Muscle layer of duodenum (tissue), 2 donors: Measurements from ENCODE around the gene SCFD2.
A peak's percentile ranks its signal among the peaks of the same experiment; 100 is the strongest.
"Not testable (repeated sequence)": the region's sequence is repeated elsewhere in the genome, so short reads cannot be mapped to it uniquely, and the experiment has no call there.

Source experiments
- H3K27ac ChIP-seq: one replicate; pipeline ENCODE4 v1.7.0; 2013; ENCODE audit warnings: mild to moderate bottlenecking, low read length
- H3K27me3 ChIP-seq: one replicate; pipeline ENCODE4 v1.7.0; 2013; ENCODE audit warnings: low read depth, mild to moderate bottlenecking, control low read depth, low read length
- H3K36me3 ChIP-seq, 2 donors: one replicate each; pipeline ENCODE4 v1.7.0; 2013; ENCODE audit warnings: low read length in 2 of 2, control low read depth in 1 of 2, mild to moderate bottlenecking in 1 of 2; ENCODE audit not compliant: insufficient read depth in 2 of 2, control insufficient read depth in 1 of 2
- H3K4me1 ChIP-seq, 2 donors: one replicate each; pipeline ENCODE4 v1.7.0; 2013; ENCODE audit warnings: low read length in 2 of 2, mild to moderate bottlenecking in 2 of 2, control low read depth in 1 of 2, moderate library complexity in 1 of 2; ENCODE audit not compliant: insufficient read depth in 2 of 2, control insufficient read depth in 1 of 2
- H3K4me3 ChIP-seq, 2 donors: one replicate each; pipeline ENCODE4 v1.7.0; 2013; ENCODE audit warnings: low read length in 2 of 2, low read depth in 1 of 2, mild to moderate bottlenecking in 1 of 2
- H3K9me3 ChIP-seq, 2 donors: one replicate each; pipeline ENCODE4 v1.7.0; 2013; ENCODE audit warnings: low read length in 2 of 2, control low read depth in 1 of 2, mild to moderate bottlenecking in 1 of 2; ENCODE audit not compliant: control insufficient read depth in 1 of 2
- donor health status: healthy.

The SCFD2 gene

DNA sequence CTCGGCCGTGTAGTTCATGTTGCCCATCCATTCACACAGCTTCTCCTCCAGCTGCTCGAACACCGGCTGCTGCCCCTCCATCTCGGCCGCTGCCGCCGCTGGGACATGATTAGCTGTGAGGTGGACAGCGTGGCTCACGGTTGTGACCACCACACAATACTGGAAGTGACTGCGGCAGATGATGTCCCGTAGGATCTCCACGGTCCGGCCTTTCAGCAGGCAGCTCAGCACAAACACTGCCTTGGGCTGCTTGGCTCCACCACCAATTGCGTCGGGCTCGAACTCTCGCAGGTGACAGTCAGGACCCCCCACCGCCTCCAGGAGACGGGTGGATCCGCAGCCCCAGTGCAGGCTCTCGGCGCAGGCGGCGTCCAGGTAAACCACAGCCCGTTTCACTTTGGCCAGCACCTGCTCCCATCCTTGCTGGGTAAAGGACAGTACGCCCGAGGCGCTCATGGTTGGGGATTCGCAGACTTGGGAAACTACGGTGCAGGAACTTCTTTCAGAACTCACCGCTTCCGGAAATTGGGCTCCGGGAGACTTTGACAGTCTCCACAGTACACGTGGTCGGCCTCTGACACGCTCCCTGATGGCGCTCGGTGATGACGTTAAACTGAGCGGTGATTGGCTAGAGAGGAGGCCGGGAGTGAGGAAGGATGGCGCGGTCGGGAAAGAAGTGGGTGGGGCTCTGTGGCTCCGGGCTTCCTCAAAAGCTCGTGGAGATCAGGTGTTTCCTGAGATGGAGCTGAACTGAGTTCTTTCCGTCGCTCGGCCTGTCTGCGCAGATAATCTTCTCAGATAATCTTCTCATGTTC lies at the start of gene SCFD2:
Gene SCFD2 (minus strand): TSS at position 576 of the 815 bp plus-strand sequence.
- Histone ChIP-seq H3K27me3 (no peaks in the 10 kb centered on the region), H3K4me3 (peak within 1 kb of the TSS; percentile 97 to 100), H3K36me3 (no peaks in the 10 kb centered on the region), H3K9me3 (no peaks in the 10 kb centered on the region), H3K4me1 (peaks cover 6 to 46% of the 10 kb centered on the region in 2 donors), H3K27ac (peak within 1 kb of the TSS; percentile 70)

DNA sequence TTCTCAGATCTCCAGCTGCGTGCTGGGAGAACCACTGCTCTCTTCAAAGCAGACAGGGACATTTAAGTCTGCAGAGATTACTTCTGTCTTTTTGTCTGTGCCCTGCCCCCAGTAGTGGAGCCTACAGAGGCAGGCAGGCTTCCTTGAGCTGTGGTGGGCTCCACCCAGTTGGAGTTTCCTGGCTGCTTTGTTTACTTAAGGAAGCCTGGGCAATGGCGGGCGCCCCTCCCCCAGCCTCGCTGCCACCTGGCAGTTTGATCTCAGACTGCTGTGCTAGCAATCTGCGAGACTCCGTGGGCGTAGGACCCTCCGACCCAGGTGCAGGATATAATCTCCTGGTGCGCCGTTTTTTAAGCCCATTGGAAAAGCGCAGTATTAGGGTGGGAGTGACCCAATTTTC lies 43.6 kb upstream of the SCFD2 start:
- not testable (repeated sequence) for H3K4me3 ChIP-seq, H3K27ac ChIP-seq, H3K4me1 ChIP-seq, H3K36me3 ChIP-seq, H3K9me3 ChIP-seq, H3K27me3 ChIP-seq

GRCh38 chr4:53380221-53380620 lies 14.4 kb upstream of the SCFD2 start:
- Histone ChIP-seq H3K36me3 (peaks cover 3 to 21% of the 10 kb centered on the region in 2 donors), H3K27me3 (no peaks in the 10 kb centered on the region), H3K4me3 (no peak overlapping the region), H3K4me1 (peaks cover 10 to 15% of the 10 kb centered on the region in 2 donors), H3K27ac (no peak overlapping the region), H3K9me3 (no peaks in the 10 kb centered on the region)

- Histone ChIP-seq H3K27ac (peak overlapping the region; percentile 59), H3K4me3 (peak overlapping the region; percentile 85 to 90), H3K27me3 (no peaks in the 10 kb centered on the region), H3K4me1 (peaks cover 10 to 15% of the 10 kb centered on the region in 2 donors), H3K36me3 (peaks cover 0 to 5% of the 10 kb centered on the region in 2 donors), H3K9me3 (no peaks in the 10 kb centered on the region)
Observed at GRCh38 chr4:53378171-53378482, 12.3 kb upstream of the SCFD2 start.

GRCh38 chr4:53377319-53378170 lies 11.7 kb upstream of the SCFD2 start, which contains the start of gene FIP1L1:
FIP1L1 (plus strand) TSS chr4:53377641; CDS start chr4:53377839, 198 bp downstream.
- Histone ChIP-seq H3K4me1 (peaks cover 10 to 15% of the 10 kb centered on the region in 2 donors), H3K27me3 (no peaks in the 10 kb centered on the region), H3K4me3 (peak within 1 kb of the TSS; percentile 85 to 90), H3K27ac (peak within 1 kb of the TSS; percentile 59), H3K9me3 (no peaks in the 10 kb centered on the region), H3K36me3 (peaks cover 0 to 2% of the 10 kb centered on the region in 2 donors)

DNA sequence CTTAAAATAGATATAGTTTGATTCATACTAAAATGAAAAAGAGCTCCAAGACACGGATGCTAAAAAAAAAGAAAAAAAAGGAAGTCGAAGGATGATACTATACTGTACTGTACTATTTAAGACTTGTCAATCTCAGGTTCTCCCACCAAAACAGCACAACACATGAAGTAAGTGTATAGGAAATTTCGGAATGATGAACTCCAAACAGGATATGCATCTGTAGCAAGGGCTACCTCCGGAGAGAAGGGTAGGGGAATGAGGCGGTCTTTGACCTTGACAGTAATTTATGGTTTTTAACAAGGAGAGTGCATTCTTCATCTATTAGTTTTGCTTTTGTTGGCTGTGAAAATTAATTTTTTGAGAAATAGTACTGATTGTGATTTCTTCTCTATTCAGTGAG lies 11.0 kb upstream of the SCFD2 start:
- no peaks in the 10 kb centered on the region for H3K36me3 ChIP-seq
- H3K4me3 ChIP-seq = peak overlapping the region; percentile 85 to 90
- peak overlapping the region; percentile 13 for H3K27ac ChIP-seq
- H3K27me3 ChIP-seq = no peaks in the 10 kb centered on the region
- H3K4me1 ChIP-seq = peaks cover 10 to 15% of the 10 kb centered on the region in 2 donors
- no peaks in the 10 kb centered on the region for H3K9me3 ChIP-seq

GRCh38 chr4:53374777-53375258 lies 9.0 kb upstream of the SCFD2 start:
- Histone ChIP-seq H3K36me3 (no peaks in the 10 kb centered on the region), H3K27me3 (no peaks in the 10 kb centered on the region), H3K4me3 (no peak overlapping the region), H3K27ac (no peak overlapping the region), H3K4me1 (peaks cover 10 to 15% of the 10 kb centered on the region in 2 donors), H3K9me3 (no peaks in the 10 kb centered on the region)

- Histone ChIP-seq H3K27ac (no peak overlapping the region), H3K4me3 (no peak overlapping the region), H3K27me3 (no peaks in the 10 kb centered on the region), H3K9me3 (no peaks in the 10 kb centered on the region), H3K36me3 (no peaks in the 10 kb centered on the region), H3K4me1 (no peaks in the 10 kb centered on the region)
Observed at GRCh38 chr4:53371843-53372521, 6.1 kb upstream of the SCFD2 start.

- no peak overlapping the region for H3K27ac ChIP-seq
- no peak overlapping the region for H3K4me3 ChIP-seq
- H3K4me1 ChIP-seq = peaks cover 0 to 6% of the 10 kb centered on the region in 2 donors
- no peaks in the 10 kb centered on the region for H3K9me3 ChIP-seq
- H3K27me3 ChIP-seq = no peaks in the 10 kb centered on the region
- H3K36me3 ChIP-seq = no peaks in the 10 kb centered on the region
Observed at GRCh38 chr4:53371049-53371448, 5.2 kb upstream of the SCFD2 start.

DNA sequence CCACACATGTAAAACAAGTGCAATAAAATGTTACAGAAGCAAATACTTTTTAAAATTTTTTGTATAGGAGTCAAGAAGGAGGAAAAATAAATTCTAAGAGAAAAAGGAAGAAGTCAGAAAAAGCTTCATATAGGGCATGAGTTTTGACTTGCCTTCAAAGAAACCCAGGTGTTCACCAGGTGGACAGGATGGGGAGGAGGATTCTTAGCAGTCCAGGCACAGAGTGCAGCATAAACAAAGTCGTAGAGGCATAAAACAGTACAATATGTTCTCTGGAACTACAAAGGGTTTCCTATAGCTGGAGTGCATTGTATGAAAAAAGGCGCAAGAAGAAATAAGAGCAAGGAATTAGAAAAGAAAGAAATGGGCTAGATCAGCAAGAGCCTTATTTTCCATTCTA lies 1.9 kb upstream of the SCFD2 start:
- Histone ChIP-seq H3K27me3 (no peaks in the 10 kb centered on the region), H3K27ac (no peak overlapping the region), H3K9me3 (no peaks in the 10 kb centered on the region), H3K4me1 (peaks cover 6 to 35% of the 10 kb centered on the region in 2 donors), H3K4me3 (no peak overlapping the region), H3K36me3 (no peaks in the 10 kb centered on the region)

DNA sequence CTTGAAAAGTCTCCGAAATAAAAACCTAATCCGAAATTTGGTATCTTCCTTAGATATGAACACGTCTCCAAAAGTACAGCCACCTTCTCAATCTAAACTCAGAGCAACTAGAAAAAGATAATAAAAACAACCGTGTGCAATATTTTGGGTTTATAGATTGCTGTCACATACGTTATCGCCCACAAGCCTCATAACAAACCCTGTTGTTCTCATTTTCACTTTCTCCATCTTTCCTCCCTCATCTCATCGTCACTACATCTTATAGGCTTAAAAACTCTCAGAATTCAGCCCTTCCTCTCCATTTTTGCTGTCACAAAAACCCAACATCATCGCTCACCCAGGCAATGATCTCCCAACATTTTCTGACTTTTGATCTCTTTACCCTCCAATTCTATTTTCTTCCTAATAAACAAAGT lies 448 bp upstream of the SCFD2 start:
- Histone ChIP-seq H3K27me3 (no peaks in the 10 kb centered on the region), H3K4me1 (peaks cover 6 to 46% of the 10 kb centered on the region in 2 donors), H3K9me3 (no peaks in the 10 kb centered on the region), H3K4me3 (peak overlapping the region; percentile 97 to 100), H3K36me3 (no peaks in the 10 kb centered on the region), H3K27ac (peak overlapping the region; percentile 70)
